Ovary (tissue), 9 donors: Measurements from ENCODE around the gene PTPRN2. TPM values are rescaled to one million over a fixed set of nuclear protein-coding genes. Genes with fewer than 3 reads are reported as not detected.

Source experiments
- DNase-seq, 5 donors: peaks; one replicate each; pipeline ENCODE4 v3.0.0-alpha.2; 2019 to 2020
- H3K27ac ChIP-seq, 2 donors: fragments of 200-600 bp; one replicate each; pipeline versions ENCODE4 v1.5.1 to v1.8.0; 2019 to 2022
- H3K27me3 ChIP-seq: fragments of 200-600 bp; one replicate; pipeline ENCODE4 v1.8.0; 2022
- H3K36me3 ChIP-seq: fragments of 200-600 bp; sonication (generic); one replicate; pipeline ENCODE4 v1.5.1; 2019
- H3K4me1 ChIP-seq: one replicate; pipeline ENCODE4 v1.8.1; 2013; ENCODE audit warnings: mild to moderate bottlenecking, moderate library complexity; ENCODE audit not compliant: insufficient read depth
- H3K4me3 ChIP-seq: fragments of 200-600 bp; sonication (generic); one replicate; pipeline ENCODE4 v1.5.1; 2017
- H3K9me3 ChIP-seq, 2 donors: fragments of 200-600 bp in 1 of 2; sonication (generic) in 1 of 2; one replicate each; pipeline versions ENCODE4 v1.5.1 to v1.8.1; 2013 to 2019; ENCODE audit warnings: mild to moderate bottlenecking in 1 of 2, moderate library complexity in 1 of 2
- CTCF ChIP-seq, 3 donors: fragments of 450-650 bp in 2 of 3; fragments of 200-600 bp in 1 of 3; IDR thresholded peaks; one replicate each; pipeline versions ENCODE4 v1.5.1 to v1.8.0; 2016 to 2022; ENCODE audit warnings: antibody characterized with exemption in 3 of 3, mild to moderate bottlenecking in 1 of 3
- EP300 ChIP-seq: sonication (generic); formaldehyde crosslinking; IDR thresholded peaks from one replicate; pipeline ENCODE4 v1.6.1; 2017; ENCODE audit warnings: antibody characterized with exemption
- POLR2A ChIP-seq: fragments of 450-650 bp; IDR thresholded peaks from one replicate; pipeline ENCODE4 v1.6.1; 2017; ENCODE audit warnings: antibody characterized with exemption, mild to moderate bottlenecking, moderate library complexity
- WGBS, 3 donors: extraction: QIAGEN DNeasy Blood & Tissue Kit in 1 of 3; methylation state at CpG; one replicate each; pipeline versions ENCODE4 v1.1.5 to v1.1.7; 2013 to 2017; 5-methylcytosine and 5-hydroxymethylcytosine counted together
- intact Hi-C, 4 donors: fragments of 100-400 bp; cut with DNase I; formaldehyde crosslinking; loops; one replicate each; pipeline versions ENCODE4 v1.11.0 to v1.15.1; 2022 to 2023
- polyA plus RNA-seq, 2 donors: library from polyadenylated mRNA; stranded (reverse); fragments of 200-250 nt in 1 of 2; fragments of 350-450 nt in 1 of 2; fragmentation: Illumina TruSeq in 1 of 2; extraction: RNeasy Lipid Tissue Mini Kit (QIAGEN cat#74804) in 1 of 2; gene quantifications; one replicate each; pipeline ENCODE4 v1.2.3, GENCODE V29; 2013 to 2014
- total RNA-seq, 7 donors: library from RNA; depleted of rRNA in 2 of 7; stranded (reverse); fragments of >200 nt in 2 of 7; fragmentation: NEBNext Ultra II Directional in 3 of 7; extraction: Animal tissue kit (Norgen Biotek cat#: 25700) in 3 of 7; gene quantifications; one replicate each; pipeline versions ENCODE4 v1.1.0 to v1.2.4, GENCODE V29; 2016 to 2023
- donor health status: DM: no; HTN: no; CAD: no; lungs with moderate emphysema.
- donor health status: DM: no; HTN: no; CAD: no.
- donor health status: Bipolar disorder and iron deficiency.
- donor health status: DM: yes; HTN: yes; CAD: no.
- donor health status: DM: no; HTN: no; CAD: no.
- donor health status: DM: yes; HTN: yes; CAD: no.

Gene PTPRN2
- total and polyA plus RNA-seq, 9 donors, result 3.5 to 11.1 (median 5.9) TPM

- no peak overlapping the region for H3K4me3 ChIP-seq
- no peak overlapping the region for H3K27ac ChIP-seq
- 93 to 97% (median 96%) methylated on average over 9 of the region's 9 CpGs for WGBS, 3 donors
- no peak for TF ChIP-seq POLR2A
- TF ChIP-seq EP300, result no peak
- no peaks in the 10 kb centered on the region for H3K36me3 ChIP-seq
- intact Hi-C loops, result no loop called here
- DNase-seq, result no peak
- H3K4me1 ChIP-seq, result no peaks in the 10 kb centered on the region
- H3K27me3 ChIP-seq, result no peaks in the 10 kb centered on the region
- H3K9me3 ChIP-seq, result no peaks in the 10 kb centered on the region
Observed at GRCh38 chr7:157808042-157808441, 779.6 kb downstream of the PTPRN2 start.

- intact Hi-C loops, result no loop called here
- H3K27ac ChIP-seq, result no peak overlapping the region
- H3K4me3 ChIP-seq, result no peak overlapping the region
- no peaks in the 10 kb centered on the region for H3K4me1 ChIP-seq
- no peaks in the 10 kb centered on the region for H3K9me3 ChIP-seq
- H3K27me3 ChIP-seq, result no peaks in the 10 kb centered on the region
- no peak for DNase-seq
- no peaks in the 10 kb centered on the region for H3K36me3 ChIP-seq
- 68 to 80% (median 69%) methylated on average over 4 of the region's 4 CpGs for WGBS, 3 donors
- no peak for TF ChIP-seq EP300
- TF ChIP-seq POLR2A, result no peak
- TF ChIP-seq CTCF (IDR thresholded peaks at IDR 0.05), result no peak
Observed at GRCh38 chr7:157807510-157807909, 780.1 kb downstream of the PTPRN2 start.

GRCh38 chr7:157806711-157807110 lies 780.9 kb downstream of the PTPRN2 start:
- 64 to 82% (median 70%) methylated on average over 4 of the region's 4 CpGs for WGBS, 3 donors

GRCh38 chr7:157805713-157806112 lies 781.9 kb downstream of the PTPRN2 start:
- 63 to 74% (median 66%) methylated on average over 6 of the region's 6 CpGs for WGBS, 3 donors
- no peaks in the 10 kb centered on the region for H3K9me3 ChIP-seq
- no peaks in the 10 kb centered on the region for H3K36me3 ChIP-seq
- H3K27me3 ChIP-seq, result no peaks in the 10 kb centered on the region
- no peak for TF ChIP-seq CTCF (IDR thresholded peaks at IDR 0.05)
- no peak for TF ChIP-seq EP300
- no peak for TF ChIP-seq POLR2A
- no peaks in the 10 kb centered on the region for H3K4me1 ChIP-seq
- DNase-seq, result no peak
- no peak overlapping the region for H3K4me3 ChIP-seq
- intact Hi-C loops, result no loop called here
- no peak overlapping the region for H3K27ac ChIP-seq

More at GRCh38 chr7:157806711-157807110, 780.9 kb downstream of the PTPRN2 start:
- TF ChIP-seq POLR2A (no peak), EP300 (no peak), CTCF (IDR thresholded peaks at IDR 0.05) (no peak)
- H3K4me1 ChIP-seq, result no peaks in the 10 kb centered on the region
- DNase-seq, result no peak
- H3K27ac ChIP-seq, result no peak overlapping the region
- intact Hi-C loops, result no loop called here
- H3K9me3 ChIP-seq, result no peaks in the 10 kb centered on the region
- H3K4me3 ChIP-seq, result no peak overlapping the region
- H3K27me3 ChIP-seq, result no peaks in the 10 kb centered on the region
- no peaks in the 10 kb centered on the region for H3K36me3 ChIP-seq

GRCh38 chr7:157803906-157804305 lies 783.7 kb downstream of the PTPRN2 start:
- TF ChIP-seq POLR2A, result no peak
- no peak for TF ChIP-seq CTCF (IDR thresholded peaks at IDR 0.05)
- TF ChIP-seq EP300, result no peak
- H3K9me3 ChIP-seq, result no peaks in the 10 kb centered on the region
- no peak overlapping the region for H3K27ac ChIP-seq
- no peaks in the 10 kb centered on the region for H3K4me1 ChIP-seq
- H3K36me3 ChIP-seq, result no peaks in the 10 kb centered on the region
- H3K4me3 ChIP-seq, result no peak overlapping the region
- WGBS, 3 donors, result 93 to 95% (median 94%) methylated on average over 5 of the region's 5 CpGs
- no peaks in the 10 kb centered on the region for H3K27me3 ChIP-seq
- no peak for DNase-seq
- intact Hi-C loops, result no loop called here
